ENCODE results near the gene ADAMTS16.

DNA sequence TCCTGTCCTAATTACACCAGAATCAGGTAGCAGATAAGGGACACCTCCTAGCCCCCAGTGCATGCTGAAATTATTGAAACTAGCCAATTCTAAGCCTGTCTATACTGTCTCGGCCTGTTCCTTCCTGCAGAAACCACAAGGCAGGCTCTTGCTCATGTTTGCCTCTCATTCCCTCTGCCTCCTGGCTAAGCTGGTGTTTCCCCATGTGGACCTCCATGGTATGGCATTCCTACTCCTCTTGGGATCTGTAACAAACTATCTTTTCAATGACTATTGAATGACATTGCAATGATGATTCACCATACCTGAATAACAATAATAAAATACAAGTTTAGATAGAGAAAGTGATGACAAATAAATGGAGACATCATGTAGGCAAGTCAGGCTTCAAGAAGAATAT lies 35.6 kb upstream of the ADAMTS16 start:
- TF ChIP-seq, protein P1, sequence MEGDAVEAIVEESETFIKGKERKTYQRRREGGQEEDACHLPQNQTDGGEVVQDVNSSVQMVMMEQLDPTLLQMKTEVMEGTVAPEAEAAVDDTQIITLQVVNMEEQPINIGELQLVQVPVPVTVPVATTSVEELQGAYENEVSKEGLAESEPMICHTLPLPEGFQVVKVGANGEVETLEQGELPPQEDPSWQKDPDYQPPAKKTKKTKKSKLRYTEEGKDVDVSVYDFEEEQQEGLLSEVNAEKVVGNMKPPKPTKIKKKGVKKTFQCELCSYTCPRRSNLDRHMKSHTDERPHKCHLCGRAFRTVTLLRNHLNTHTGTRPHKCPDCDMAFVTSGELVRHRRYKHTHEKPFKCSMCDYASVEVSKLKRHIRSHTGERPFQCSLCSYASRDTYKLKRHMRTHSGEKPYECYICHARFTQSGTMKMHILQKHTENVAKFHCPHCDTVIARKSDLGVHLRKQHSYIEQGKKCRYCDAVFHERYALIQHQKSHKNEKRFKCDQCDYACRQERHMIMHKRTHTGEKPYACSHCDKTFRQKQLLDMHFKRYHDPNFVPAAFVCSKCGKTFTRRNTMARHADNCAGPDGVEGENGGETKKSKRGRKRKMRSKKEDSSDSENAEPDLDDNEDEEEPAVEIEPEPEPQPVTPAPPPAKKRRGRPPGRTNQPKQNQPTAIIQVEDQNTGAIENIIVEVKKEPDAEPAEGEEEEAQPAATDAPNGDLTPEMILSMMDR (IDR thresholded peaks at IDR 0.05) = no peak
- no peak for TF ChIP-seq POLR2A (IDR thresholded peaks at IDR 0.05)

Data from esophagus squamous epithelium (tissue), 4 donors.